ENCODE results near the gene CITED2.

DNA sequence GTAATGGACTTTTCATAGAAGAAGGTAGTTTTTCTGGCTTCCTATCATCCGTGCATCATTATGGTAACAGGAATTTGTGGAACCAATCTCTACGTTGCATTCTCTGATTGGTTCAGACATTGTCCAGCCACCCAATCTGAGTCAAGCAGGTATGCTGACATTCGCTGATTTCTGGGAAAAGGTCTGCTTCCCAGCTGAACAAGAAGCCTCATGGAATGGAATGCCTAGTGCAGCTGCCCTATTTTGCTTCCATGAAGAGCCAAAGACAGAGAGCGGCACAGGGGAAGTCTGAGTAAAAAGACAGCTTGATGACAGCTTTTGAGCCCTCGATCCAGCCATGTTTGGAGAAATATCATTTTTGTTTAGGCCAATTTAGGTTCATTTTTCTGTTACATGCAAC is 44.1 kb downstream of the CITED2 start:
- TF ChIP-seq, protein P1, sequence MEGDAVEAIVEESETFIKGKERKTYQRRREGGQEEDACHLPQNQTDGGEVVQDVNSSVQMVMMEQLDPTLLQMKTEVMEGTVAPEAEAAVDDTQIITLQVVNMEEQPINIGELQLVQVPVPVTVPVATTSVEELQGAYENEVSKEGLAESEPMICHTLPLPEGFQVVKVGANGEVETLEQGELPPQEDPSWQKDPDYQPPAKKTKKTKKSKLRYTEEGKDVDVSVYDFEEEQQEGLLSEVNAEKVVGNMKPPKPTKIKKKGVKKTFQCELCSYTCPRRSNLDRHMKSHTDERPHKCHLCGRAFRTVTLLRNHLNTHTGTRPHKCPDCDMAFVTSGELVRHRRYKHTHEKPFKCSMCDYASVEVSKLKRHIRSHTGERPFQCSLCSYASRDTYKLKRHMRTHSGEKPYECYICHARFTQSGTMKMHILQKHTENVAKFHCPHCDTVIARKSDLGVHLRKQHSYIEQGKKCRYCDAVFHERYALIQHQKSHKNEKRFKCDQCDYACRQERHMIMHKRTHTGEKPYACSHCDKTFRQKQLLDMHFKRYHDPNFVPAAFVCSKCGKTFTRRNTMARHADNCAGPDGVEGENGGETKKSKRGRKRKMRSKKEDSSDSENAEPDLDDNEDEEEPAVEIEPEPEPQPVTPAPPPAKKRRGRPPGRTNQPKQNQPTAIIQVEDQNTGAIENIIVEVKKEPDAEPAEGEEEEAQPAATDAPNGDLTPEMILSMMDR (IDR thresholded peaks at IDR 0.05): no peak
- no peak for TF ChIP-seq POLR2A (IDR thresholded peaks at IDR 0.05)

Data from uterus (tissue), 2 donors.